MG63 (cell line): Measurements from ENCODE around the gene HK3. TPM values are rescaled to one million over a fixed set of nuclear protein-coding genes. Genes with fewer than 3 reads are reported as not detected.
A peak's percentile ranks its signal among the peaks of the same experiment; 100 is the strongest.

Source experiments
- DNase-seq: peaks from one replicate; pipeline ENCODE4 v3.0.0-alpha.2; 2020
- H3K27me3 ChIP-seq: fragments of 250-450 bp; sonication (Bioruptor Pico); 2 replicates; pipeline ENCODE4 v1.5.1; 2020; ENCODE audit warnings: mild to moderate bottlenecking, moderate library complexity
- H3K36me3 ChIP-seq: fragments of 250-450 bp; sonication (Bioruptor Pico); 2 replicates; pipeline ENCODE4 v1.5.1; 2020; ENCODE audit warnings: mild to moderate bottlenecking, moderate library complexity
- H3K4me3 ChIP-seq: fragments of 250-450 bp; sonication (Bioruptor Pico); 2 replicates; pipeline ENCODE4 v1.5.1; 2020; ENCODE audit warnings: mild to moderate bottlenecking, moderate library complexity
- H3K9me3 ChIP-seq: fragments of 250-450 bp; sonication (Bioruptor Pico); 2 replicates; pipeline ENCODE4 v1.5.1; 2020; ENCODE audit warnings: mild to moderate bottlenecking, moderate library complexity
- total RNA-seq: library from RNA; depleted of rRNA; stranded (reverse); fragments of >200 nt; shearing (Covaris generic); gene quantifications from 2 replicates; pipeline ENCODE4 v1.2.3, GENCODE V29; 2014; ENCODE audit warnings: low replicate concordance

HK3 gene
- total RNA-seq, 1 experiment from 2014 or later = not detected

- no peaks in the 10 kb centered on the region for H3K9me3 ChIP-seq
- no peaks in the 10 kb centered on the region; the same call in 1 of the 2 replicates for H3K27me3 ChIP-seq
- H3K4me3 ChIP-seq = no peak overlapping the region
- no peak for DNase-seq
- no peaks in the 10 kb centered on the region for H3K36me3 ChIP-seq
Measured at GRCh38 chr5:176851380-176851779, 47.8 kb downstream of the HK3 start.

- H3K36me3 ChIP-seq = no peaks in the 10 kb centered on the region
- H3K9me3 ChIP-seq = no peaks in the 10 kb centered on the region
- no peak overlapping the region for H3K4me3 ChIP-seq
- no peaks in the 10 kb centered on the region; the same call in 1 of the 2 replicates for H3K27me3 ChIP-seq
- DNase-seq = no peak
Measured at GRCh38 chr5:176850371-176851245, 48.5 kb downstream of the HK3 start.

- H3K9me3 ChIP-seq = no peaks in the 10 kb centered on the region
- H3K27me3 ChIP-seq = no peaks in the 10 kb centered on the region; the same call in 1 of the 2 replicates
- DNase-seq = no peak
Measured at GRCh38 chr5:176849611-176850227, 49.4 kb downstream of the HK3 start.

DNA sequence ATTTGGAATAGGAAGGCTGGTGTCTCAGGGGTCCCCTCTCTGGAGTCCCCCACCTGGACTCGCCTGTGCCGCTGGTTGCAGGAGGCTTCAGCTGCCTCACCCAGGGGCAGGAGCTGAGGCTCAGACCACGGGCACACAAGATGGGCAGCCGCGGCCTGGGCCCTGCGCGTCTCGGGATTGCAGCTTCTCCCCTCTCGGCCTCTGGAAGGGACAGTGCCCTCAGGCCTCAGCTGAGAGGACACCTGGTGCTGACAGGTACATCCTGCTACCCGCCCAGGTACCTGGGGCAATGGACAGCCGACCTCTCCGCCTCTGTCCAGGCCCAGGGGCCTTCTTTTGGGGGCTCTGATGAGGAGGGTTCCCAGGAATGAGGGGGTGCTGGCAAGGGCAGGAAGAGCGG is 50.5 kb downstream of the HK3 start:
- no peaks in the 10 kb centered on the region; the same call in 1 of the 2 replicates for H3K27me3 ChIP-seq
- no peaks in the 10 kb centered on the region for H3K9me3 ChIP-seq
- H3K36me3 ChIP-seq = no peaks in the 10 kb centered on the region
- H3K4me3 ChIP-seq = no peak overlapping the region
- DNase-seq = no peak

More at GRCh38 chr5:176849611-176850227, 49.4 kb downstream of the HK3 start:
- Histone ChIP-seq H3K4me3 (no peak overlapping the region), H3K36me3 (no peaks in the 10 kb centered on the region)

DNA sequence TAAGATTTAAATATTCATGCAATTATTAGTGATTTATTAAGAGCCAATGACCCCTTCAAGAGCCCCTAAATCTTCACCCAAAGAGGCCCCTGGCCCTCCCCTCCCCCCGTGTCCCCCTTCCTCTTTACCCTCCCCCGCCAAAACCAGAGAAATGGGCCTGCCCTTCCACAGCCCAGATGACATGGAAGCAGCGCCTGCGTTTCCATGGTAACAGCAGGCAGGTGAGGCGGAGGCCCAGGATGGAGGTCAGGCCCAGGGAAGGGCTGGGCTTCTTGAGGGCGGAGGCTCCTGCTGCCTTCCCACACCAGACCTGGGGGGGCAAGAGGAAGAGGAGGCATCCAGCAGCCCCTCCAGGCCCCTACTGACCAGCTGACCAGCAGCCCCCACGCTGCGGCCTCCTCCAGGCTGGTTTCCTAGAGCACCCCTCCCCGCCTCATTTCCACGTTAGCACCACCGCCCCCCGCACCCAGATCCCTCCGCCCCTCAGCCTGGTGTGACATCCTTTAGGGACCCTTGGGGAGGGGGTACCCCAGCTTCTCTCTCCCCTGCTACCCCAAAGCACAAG is 51.3 kb downstream of the HK3 start:
- H3K9me3 ChIP-seq = no peaks in the 10 kb centered on the region
- no peaks in the 10 kb centered on the region; the same call in 1 of the 2 replicates for H3K27me3 ChIP-seq
- no peaks in the 10 kb centered on the region for H3K36me3 ChIP-seq
- DNase-seq = no peak
- H3K4me3 ChIP-seq = no peak overlapping the region

DNA sequence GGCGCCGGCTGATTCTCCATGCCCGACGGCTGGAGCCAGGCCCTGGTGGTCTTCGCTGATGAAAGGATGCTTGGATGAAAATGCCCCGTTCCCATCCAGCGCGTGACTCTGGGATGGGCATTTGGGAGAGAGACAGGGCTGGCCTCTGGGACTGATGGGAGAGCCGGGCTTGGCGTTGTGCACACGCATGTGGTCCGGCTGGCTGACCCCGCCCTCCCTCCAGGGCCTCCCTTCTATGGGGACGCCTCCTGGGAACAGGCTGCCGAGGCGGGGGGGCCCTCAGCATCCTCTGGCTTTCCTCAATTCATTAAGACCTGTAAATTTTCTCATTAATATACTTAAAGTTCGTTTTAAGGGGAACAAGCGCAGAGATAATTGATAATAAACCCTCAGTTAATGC is 52.0 kb downstream of the HK3 start:
- DNase-seq = no peak
- no peaks in the 10 kb centered on the region for H3K36me3 ChIP-seq
- H3K27me3 ChIP-seq = peaks cover 3% of the 10 kb centered on the region
- H3K9me3 ChIP-seq = no peaks in the 10 kb centered on the region
- no peak overlapping the region for H3K4me3 ChIP-seq

DNA sequence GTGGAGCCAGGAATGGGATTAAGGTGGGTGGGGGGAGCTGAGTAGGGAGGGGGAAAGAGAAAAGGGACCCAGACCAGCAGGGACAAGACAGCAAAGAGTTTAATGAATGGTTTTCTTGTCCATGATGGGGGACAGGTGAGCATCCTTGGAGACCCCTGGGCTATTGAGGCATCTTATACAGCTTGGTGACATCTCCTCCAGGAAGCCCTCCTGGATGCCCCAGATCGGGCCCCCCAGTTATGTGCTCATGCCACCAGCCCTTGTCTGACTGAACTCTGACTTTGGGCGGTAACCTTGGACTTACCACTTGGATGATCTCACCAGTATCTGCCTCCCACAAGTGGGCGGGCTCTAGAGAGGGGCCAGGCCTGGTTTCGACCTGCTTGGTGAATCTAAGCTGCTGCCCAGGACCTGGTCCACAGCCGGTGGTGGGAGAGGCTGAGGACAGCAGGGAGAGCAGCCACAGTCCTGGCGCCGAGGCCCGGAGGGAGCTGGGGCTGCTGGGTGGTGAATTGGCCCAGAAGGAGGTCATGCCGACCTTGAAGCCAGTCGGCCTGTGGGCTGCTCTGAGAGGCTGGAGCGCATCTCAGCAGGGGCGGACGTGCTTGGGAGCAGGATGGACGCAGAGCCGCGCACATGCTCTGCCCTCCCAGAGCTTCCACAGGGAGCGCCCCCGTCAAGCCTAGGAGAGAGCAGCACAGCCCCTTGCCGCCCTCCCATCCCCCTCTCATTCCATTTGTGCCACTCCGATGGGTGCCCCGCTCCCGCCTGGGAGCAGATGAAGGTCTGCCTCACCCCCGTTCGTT is 52.6 kb downstream of the HK3 start:
- Histone ChIP-seq H3K27me3 (peaks cover 9% of the 10 kb centered on the region), H3K9me3 (no peaks in the 10 kb centered on the region), H3K4me3 (no peak overlapping the region), H3K36me3 (no peaks in the 10 kb centered on the region)
- DNase-seq = peak; percentile 44

DNA sequence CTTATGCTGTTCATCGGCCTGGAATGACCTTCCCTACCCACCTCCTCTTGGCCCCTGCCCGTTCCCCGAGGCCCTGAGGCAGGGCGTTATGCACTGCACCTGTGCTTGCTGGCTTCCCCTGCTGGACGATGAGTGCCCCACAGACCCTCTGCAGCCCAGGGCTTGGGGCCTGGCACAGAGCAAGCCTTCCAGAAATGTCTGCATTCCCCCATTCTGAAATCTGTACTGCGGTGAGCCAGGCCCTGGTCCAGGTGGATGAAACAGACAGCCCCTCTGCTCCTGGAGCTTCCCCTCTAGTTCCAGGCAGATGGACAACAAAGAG is 53.8 kb downstream of the HK3 start:
- Histone ChIP-seq H3K36me3 (no peaks in the 10 kb centered on the region), H3K9me3 (no peaks in the 10 kb centered on the region), H3K4me3 (no peak overlapping the region), H3K27me3 (peaks cover 21% of the 10 kb centered on the region)
- no peak for DNase-seq

GRCh38 chr5:176844706-176845391 is 54.3 kb downstream of the HK3 start:
- Histone ChIP-seq H3K4me3 (no peak overlapping the region), H3K27me3 (peaks cover 26% of the 10 kb centered on the region), H3K9me3 (no peaks in the 10 kb centered on the region), H3K36me3 (no peaks in the 10 kb centered on the region)
- peak; percentile 43 for DNase-seq

DNA sequence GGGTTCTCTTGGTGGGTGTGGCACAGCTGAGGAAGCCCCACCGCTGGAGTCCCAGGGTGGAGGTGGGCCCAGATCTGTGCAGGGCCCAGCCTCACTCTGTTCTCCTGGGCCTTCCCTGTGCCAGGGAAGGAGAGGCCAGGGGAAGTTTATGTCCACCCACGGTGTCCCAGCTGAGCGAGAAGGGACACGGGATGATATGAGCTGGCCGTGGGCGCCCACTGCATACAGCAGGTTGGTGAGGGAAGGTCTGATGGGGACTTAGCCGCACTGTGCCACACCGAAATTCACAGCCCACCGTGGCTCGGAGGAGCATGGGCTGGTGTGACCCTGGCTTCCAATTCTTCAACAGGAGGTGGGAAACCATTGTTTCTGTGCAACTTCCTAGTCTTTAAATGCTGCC is 54.9 kb downstream of the HK3 start:
- no peak overlapping the region for H3K4me3 ChIP-seq
- no peak for DNase-seq
- H3K36me3 ChIP-seq = no peaks in the 10 kb centered on the region
- H3K9me3 ChIP-seq = no peaks in the 10 kb centered on the region
- H3K27me3 ChIP-seq = peaks cover 30% of the 10 kb centered on the region

DNA sequence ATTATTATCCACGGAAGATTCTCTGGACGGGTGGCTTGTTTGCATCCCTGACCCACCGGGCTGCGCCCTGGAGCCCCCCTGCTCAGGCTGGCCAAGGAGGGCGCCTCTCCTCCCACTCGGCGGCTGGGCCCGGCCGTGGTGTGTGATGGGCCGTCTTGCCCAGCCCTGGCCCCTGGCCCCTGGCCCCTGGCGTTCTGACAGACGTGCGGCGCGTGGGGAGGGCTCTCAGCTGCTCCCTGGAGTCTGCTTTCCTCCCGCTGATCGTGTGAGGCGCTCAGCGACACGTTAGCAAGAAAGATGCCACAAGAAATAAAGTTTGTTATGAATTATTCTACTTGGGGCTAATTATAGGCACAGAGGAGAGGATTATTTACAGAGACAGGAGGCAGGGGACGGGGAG is 55.5 kb downstream of the HK3 start:
- no peaks in the 10 kb centered on the region for H3K36me3 ChIP-seq
- H3K27me3 ChIP-seq = peaks cover 35% of the 10 kb centered on the region
- no peak overlapping the region for H3K4me3 ChIP-seq
- no peak for DNase-seq
- H3K9me3 ChIP-seq = no peaks in the 10 kb centered on the region

DNA sequence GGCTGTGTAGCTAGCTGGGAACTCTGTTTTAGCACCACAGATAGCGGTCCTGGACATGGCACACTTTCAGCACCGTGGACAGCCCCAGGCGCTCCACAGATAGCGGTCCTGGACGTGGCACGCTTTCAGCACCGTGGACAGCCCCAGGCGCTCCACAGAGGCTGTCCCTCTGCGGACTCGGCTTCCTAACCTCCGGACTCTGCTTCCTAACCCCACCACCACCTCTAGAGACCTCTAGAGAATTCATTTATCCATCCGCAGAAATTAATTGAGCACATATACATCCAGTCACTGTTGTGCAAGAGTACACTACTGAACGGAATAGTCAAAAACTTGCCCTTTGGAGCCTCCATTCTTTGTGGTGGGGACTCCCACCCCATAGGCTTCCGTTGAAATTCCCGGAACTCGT is 61.4 kb downstream of the HK3 start:
- Histone ChIP-seq H3K36me3 (no peaks in the 10 kb centered on the region), H3K27me3 (peaks cover 82% of the 10 kb centered on the region), H3K4me3 (no peak overlapping the region), H3K9me3 (0 out of 2 replicates have a peak, but pooled peaks cover 3% of the 10 kb centered on the region)
- DNase-seq = peak; percentile 93

DNA sequence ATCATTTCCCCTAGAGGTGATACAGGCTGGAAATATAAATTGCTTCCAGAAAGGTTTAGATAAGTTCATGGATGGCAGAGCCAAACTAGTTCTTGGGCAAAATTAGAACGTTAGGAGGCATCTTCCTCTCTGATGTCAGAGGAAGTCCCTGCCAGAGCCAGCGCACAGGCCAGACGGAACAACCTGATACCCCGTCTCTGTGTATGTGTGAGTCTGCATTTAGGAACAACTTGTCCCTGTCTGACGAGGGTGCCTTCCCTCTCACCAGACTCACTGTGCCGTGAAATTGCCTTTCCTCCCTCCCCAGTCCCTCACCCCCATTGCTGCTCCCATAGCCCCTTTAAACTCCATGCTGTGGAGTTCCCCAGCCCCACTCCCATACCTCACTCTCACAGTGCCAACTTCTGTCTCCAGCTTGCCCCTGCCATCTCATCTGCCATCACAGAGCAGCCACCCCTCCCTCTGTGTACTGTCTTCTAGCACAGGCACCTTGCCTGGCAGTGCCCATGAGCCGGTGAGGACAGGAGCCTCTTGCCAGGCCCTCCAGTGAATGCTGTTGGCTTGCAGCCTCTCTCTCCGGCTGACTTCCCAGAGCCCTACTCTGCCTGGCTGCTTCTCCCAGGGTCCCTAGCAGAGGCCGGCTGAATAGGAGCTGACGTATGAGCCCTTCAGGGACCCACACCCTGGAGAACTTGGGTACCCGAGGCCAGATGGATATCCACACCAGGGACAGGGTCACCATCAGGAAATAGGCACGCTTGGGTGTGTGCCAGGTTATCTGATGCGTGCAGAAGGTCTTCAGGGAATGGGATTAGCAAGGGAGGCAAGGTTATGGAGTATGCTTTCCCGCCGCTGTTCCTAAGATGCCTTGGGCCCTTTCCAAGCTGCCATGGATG is 62.1 kb downstream of the HK3 start:
- no peak overlapping the region for H3K4me3 ChIP-seq
- H3K9me3 ChIP-seq = 0 out of 2 replicates have a peak, but pooled peaks cover 3% of the 10 kb centered on the region
- H3K36me3 ChIP-seq = no peaks in the 10 kb centered on the region
- peaks cover 83% of the 10 kb centered on the region for H3K27me3 ChIP-seq
- no peak for DNase-seq

- Histone ChIP-seq H3K4me3 (no peak overlapping the region), H3K27me3 (peaks cover 71% of the 10 kb centered on the region), H3K9me3 (0 out of 2 replicates have a peak, but pooled peaks cover 3% of the 10 kb centered on the region), H3K36me3 (no peaks in the 10 kb centered on the region)
- no peak for DNase-seq
Measured at GRCh38 chr5:176835918-176836317, 63.2 kb downstream of the HK3 start.

GRCh38 chr5:176833286-176833685 is 65.9 kb downstream of the HK3 start:
- Histone ChIP-seq H3K36me3 (no peaks in the 10 kb centered on the region), H3K9me3 (0 out of 2 replicates have a peak, but pooled peaks cover 3% of the 10 kb centered on the region), H3K27me3 (peaks cover 48% of the 10 kb centered on the region), H3K4me3 (no peak overlapping the region)
- DNase-seq = no peak
